Measurements from ENCODE around the gene UQCRHL. TPM values are rescaled to one million over a fixed set of nuclear protein-coding genes. Genes with fewer than 3 reads are reported as not detected.
"Not testable (repeated sequence)": the region's sequence is repeated elsewhere in the genome, so short reads cannot be mapped to it uniquely, and the experiment has no call there.

The UQCRHL gene
- 2.8 to 3.5 TPM (median 3.0 TPM) in 3 replicates for total RNA-seq

GRCh38 chr1:15807549-15807948 is at the start of gene UQCRHL:
Gene UQCRHL, minus strand, starts transcription at chr1:15807649. Its CDS starts 0 bp downstream, at chr1:15807649.
- not testable (repeated sequence) for H3K27ac Mint-ChIP-seq; H3K4me3 Mint-ChIP-seq; H3K27me3 Mint-ChIP-seq (ENCODE audit: low read depth); H3K4me1 Mint-ChIP-seq; H3K36me3 Mint-ChIP-seq; H3K9me3 Mint-ChIP-seq; DNase-seq (ENCODE audit: low spot score in 2 of 2, unreplicated experiment in 2 of 2)

- Mint-ChIP-seq H3K4me1 (peaks cover 8% of the 10 kb centered on the region), H3K27me3 (ENCODE audit: low read depth) (no peaks in the 10 kb centered on the region), H3K27ac (no peak overlapping the region), H3K36me3 (no peaks in the 10 kb centered on the region), H3K9me3 (no peaks in the 10 kb centered on the region), H3K4me3 (no peak overlapping the region)
- no peak for DNase-seq (ENCODE audit: low spot score in 2 of 2, unreplicated experiment in 2 of 2)
- no peak for TF ChIP-seq CTCF (IDR thresholded peaks at IDR 0.05; ENCODE audit: unreplicated experiment)
These were observed 49.4 kb upstream of the UQCRHL start for GRCh38 chr1:15856888-15857287.

GRCh38 chr1:15852828-15853302 is 45.4 kb upstream of the UQCRHL start:
- H3K36me3 Mint-ChIP-seq = no peaks in the 10 kb centered on the region
- no peak for TF ChIP-seq CTCF (IDR thresholded peaks at IDR 0.05; ENCODE audit: unreplicated experiment)
- H3K4me1 Mint-ChIP-seq = peaks cover 27% of the 10 kb centered on the region
- H3K9me3 Mint-ChIP-seq = no peaks in the 10 kb centered on the region
- no peak overlapping the region for H3K4me3 Mint-ChIP-seq
- H3K27me3 Mint-ChIP-seq (ENCODE audit: low read depth) = no peaks in the 10 kb centered on the region
- no peak for DNase-seq (ENCODE audit: low spot score in 2 of 2, unreplicated experiment in 2 of 2)
- peak overlapping the region; percentile 72 for H3K27ac Mint-ChIP-seq

GRCh38 chr1:15852036-15852827 is 44.8 kb upstream of the UQCRHL start:
- no peak for DNase-seq (ENCODE audit: low spot score in 2 of 2, unreplicated experiment in 2 of 2)
- Mint-ChIP-seq H3K4me1 (peaks cover 27% of the 10 kb centered on the region), H3K9me3 (no peaks in the 10 kb centered on the region), H3K27ac (peak overlapping the region; percentile 92), H3K4me3 (no peak overlapping the region), H3K27me3 (ENCODE audit: low read depth) (no peaks in the 10 kb centered on the region), H3K36me3 (no peaks in the 10 kb centered on the region)
- TF ChIP-seq CTCF (IDR thresholded peaks at IDR 0.05; ENCODE audit: unreplicated experiment) = no peak

GRCh38 chr1:15851210-15852035 is 44.0 kb upstream of the UQCRHL start:
- no peaks in the 10 kb centered on the region for H3K9me3 Mint-ChIP-seq
- peak overlapping the region; percentile 31 for H3K4me3 Mint-ChIP-seq
- H3K36me3 Mint-ChIP-seq = no peaks in the 10 kb centered on the region
- peak overlapping the region; percentile 92 for H3K27ac Mint-ChIP-seq
- TF ChIP-seq CTCF (IDR thresholded peaks at IDR 0.05; ENCODE audit: unreplicated experiment) = no peak
- DNase-seq (ENCODE audit: low spot score in 2 of 2, unreplicated experiment in 2 of 2) = no peak
- H3K4me1 Mint-ChIP-seq = peaks cover 27% of the 10 kb centered on the region
- no peaks in the 10 kb centered on the region for H3K27me3 Mint-ChIP-seq (ENCODE audit: low read depth)
